MG63 (cell line): ENCODE measurements around the gene MIEF1. TPM values are rescaled to one million over a fixed set of nuclear protein-coding genes. Genes with fewer than 3 reads are reported as not detected.

Experiments
- DNase-seq: peaks from one replicate; pipeline ENCODE4 v3.0.0-alpha.2; 2020
- H3K27me3 ChIP-seq: fragments of 250-450 bp; sonication (Bioruptor Pico); 2 replicates; pipeline ENCODE4 v1.5.1; 2020; ENCODE audit warnings: mild to moderate bottlenecking, moderate library complexity
- H3K36me3 ChIP-seq: fragments of 250-450 bp; sonication (Bioruptor Pico); 2 replicates; pipeline ENCODE4 v1.5.1; 2020; ENCODE audit warnings: mild to moderate bottlenecking, moderate library complexity
- H3K4me3 ChIP-seq: fragments of 250-450 bp; sonication (Bioruptor Pico); 2 replicates; pipeline ENCODE4 v1.5.1; 2020; ENCODE audit warnings: mild to moderate bottlenecking, moderate library complexity
- H3K9me3 ChIP-seq: fragments of 250-450 bp; sonication (Bioruptor Pico); 2 replicates; pipeline ENCODE4 v1.5.1; 2020; ENCODE audit warnings: mild to moderate bottlenecking, moderate library complexity
- total RNA-seq: library from RNA; depleted of rRNA; stranded (reverse); fragments of >200 nt; shearing (Covaris generic); gene quantifications from 2 replicates; pipeline ENCODE4 v1.2.3, GENCODE V29; 2014; ENCODE audit warnings: low replicate concordance; rRNA removed

Gene MIEF1
- total RNA-seq, 1 experiment from 2014 or later, result 32.3 TPM

- peak; percentile 29 for DNase-seq
- Histone ChIP-seq H3K36me3 (no peaks in the 10 kb centered on the region), H3K27me3 (peaks cover 12% of the 10 kb centered on the region)
Observed at GRCh38 chr22:39556970-39557841, 55.1 kb downstream of the MIEF1 start.

GRCh38 chr22:39558254-39558727, 56.2 kb downstream of the MIEF1 start:
- no peak for DNase-seq
- Histone ChIP-seq H3K36me3 (no peaks in the 10 kb centered on the region), H3K9me3 (no peaks in the 10 kb centered on the region), H3K27me3 (peaks cover 12% of the 10 kb centered on the region), H3K4me3 (no peak overlapping the region)

More at GRCh38 chr22:39556970-39557841, 55.1 kb downstream of the MIEF1 start:
- Histone ChIP-seq H3K9me3 (no peaks in the 10 kb centered on the region), H3K4me3 (no peak overlapping the region)

- H3K36me3 ChIP-seq, result no peaks in the 10 kb centered on the region
- no peaks in the 10 kb centered on the region for H3K9me3 ChIP-seq
- H3K27me3 ChIP-seq, result peaks cover 12% of the 10 kb centered on the region
- H3K4me3 ChIP-seq, result no peak overlapping the region
- no peak for DNase-seq
Observed at GRCh38 chr22:39558950-39559349, 56.9 kb downstream of the MIEF1 start.

- peaks cover 12% of the 10 kb centered on the region for H3K27me3 ChIP-seq
- peak; percentile 21 for DNase-seq
Observed at GRCh38 chr22:39559456-39560105, 57.5 kb downstream of the MIEF1 start.

GRCh38 chr22:39560127-39560526, 58.0 kb downstream of the MIEF1 start:
- Histone ChIP-seq H3K27me3 (peaks cover 12% of the 10 kb centered on the region), H3K9me3 (no peaks in the 10 kb centered on the region), H3K36me3 (no peaks in the 10 kb centered on the region), H3K4me3 (no peak overlapping the region)
- no peak for DNase-seq

More at GRCh38 chr22:39559456-39560105, 57.5 kb downstream of the MIEF1 start:
- Histone ChIP-seq H3K9me3 (no peaks in the 10 kb centered on the region), H3K36me3 (no peaks in the 10 kb centered on the region), H3K4me3 (no peak overlapping the region)

GRCh38 chr22:39562839-39563489, 60.9 kb downstream of the MIEF1 start:
- Histone ChIP-seq H3K36me3 (no peaks in the 10 kb centered on the region), H3K9me3 (no peaks in the 10 kb centered on the region), H3K4me3 (no peak overlapping the region), H3K27me3 (no peaks in the 10 kb centered on the region; the same call in 1 of the 2 replicates)
- DNase-seq, result no peak

- no peaks in the 10 kb centered on the region for H3K36me3 ChIP-seq
- DNase-seq, result no peak
- H3K27me3 ChIP-seq, result no peaks in the 10 kb centered on the region; the same call in 1 of the 2 replicates
- H3K9me3 ChIP-seq, result no peaks in the 10 kb centered on the region
- H3K4me3 ChIP-seq, result no peak overlapping the region
Observed at GRCh38 chr22:39563571-39564428, 61.7 kb downstream of the MIEF1 start.

GRCh38 chr22:39565414-39565944, 63.4 kb downstream of the MIEF1 start:
- H3K9me3 ChIP-seq, result no peaks in the 10 kb centered on the region
- no peak overlapping the region for H3K4me3 ChIP-seq
- H3K36me3 ChIP-seq, result no peaks in the 10 kb centered on the region
- H3K27me3 ChIP-seq, result no peaks in the 10 kb centered on the region; the same call in 1 of the 2 replicates
- no peak for DNase-seq

GRCh38 chr22:39567135-39567946, 65.3 kb downstream of the MIEF1 start:
- no peaks in the 10 kb centered on the region for H3K9me3 ChIP-seq
- H3K4me3 ChIP-seq, result no peak overlapping the region
- DNase-seq, result no peak
- no peaks in the 10 kb centered on the region for H3K36me3 ChIP-seq
- H3K27me3 ChIP-seq, result no peaks in the 10 kb centered on the region; the same call in 1 of the 2 replicates

Other genes starting within 250 kb of the MIEF1 start
- 2,271 and 3,763 TPM in 2 replicates for gene RPL3, start 182.7 kb upstream of the MIEF1 start, total RNA-seq
- gene SYNGR1, start 152.3 kb upstream of the MIEF1 start, total RNA-seq, result 32.3 and 58.3 TPM in 2 replicates
- 24.1 and 32.9 TPM in 2 replicates for gene TAB1, start 102.5 kb upstream of the MIEF1 start, total RNA-seq
- 0.20 TPM in 1 of 2 replicates, not detected in the other for gene MGAT3, start 45.3 kb upstream of the MIEF1 start, total RNA-seq
- gene ATF4, start 18.3 kb downstream of the MIEF1 start, total RNA-seq, result 345 and 436 TPM in 2 replicates
- gene RPS19BP1, start 30.5 kb downstream of the MIEF1 start, total RNA-seq, result 138 and 161 TPM in 2 replicates
- gene CACNA1I, start 68.5 kb downstream of the MIEF1 start, total RNA-seq, result not detected in 2 replicates